Activated CD8-positive, alpha-beta memory T cell treated with anti-CD3 and anti-CD28 coated beads, Interleukin-2, amount 50 U/mL, for 24 hours (primary cell): ENCODE measurements around the gene UBXN7.
A peak's percentile ranks its signal among the peaks of the same experiment; 100 is the strongest.
"Not testable (repeated sequence)": the region's sequence is repeated elsewhere in the genome, so short reads cannot be mapped to it uniquely, and the experiment has no call there.

ENCODE experiments used
- DNase-seq: peaks from one replicate; pipeline ENCODE4 v3.0.0-alpha.2; 2020; ENCODE audit errors: extremely low read depth

UBXN7 gene

DNA sequence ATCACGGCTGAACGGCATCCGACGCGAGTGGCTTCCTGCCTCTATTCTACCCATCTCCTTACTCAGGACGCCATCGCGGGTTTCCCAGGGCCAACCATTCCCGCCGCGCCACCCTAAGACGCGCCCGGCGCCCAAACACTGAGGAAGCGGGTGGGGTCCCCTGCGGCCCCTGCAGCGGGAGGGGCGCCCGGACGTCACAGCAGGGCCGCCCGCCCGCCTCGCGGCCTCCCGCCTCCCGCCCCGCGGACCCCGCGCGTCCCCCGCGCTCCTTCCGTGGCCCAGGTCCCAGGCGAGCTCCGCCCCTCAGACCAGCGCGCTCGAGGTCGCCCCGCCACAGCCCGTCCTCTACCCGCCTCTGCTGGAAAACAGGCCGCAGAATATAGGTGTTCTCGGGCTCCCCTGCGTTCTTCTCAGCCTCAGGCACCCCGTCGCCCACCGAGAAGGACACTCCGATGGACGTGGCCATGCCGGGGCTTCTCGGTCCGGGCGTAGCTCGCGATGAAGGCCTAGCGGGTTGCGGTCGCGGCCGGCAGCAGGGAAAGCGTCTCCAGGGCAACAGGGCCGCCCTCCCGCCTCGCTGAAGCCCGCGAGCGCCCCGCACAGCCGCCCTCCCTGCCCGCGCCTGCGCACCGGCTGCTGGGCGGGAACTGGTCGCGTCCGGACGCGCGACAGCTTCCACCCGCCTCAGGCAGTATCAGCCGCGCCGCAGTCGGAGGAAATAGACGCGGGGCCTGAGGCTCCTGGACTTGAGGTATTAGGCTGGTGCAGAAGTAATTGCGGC lies 114.3 kb downstream of the UBXN7 start, which contains the start of gene DYNLT2B:
DYNLT2B (minus strand) TSS at position 554 of the 781 bp plus-strand sequence; CDS start at position 466, 88 bp downstream.
- DNase-seq, result peak; percentile 63

DNA sequence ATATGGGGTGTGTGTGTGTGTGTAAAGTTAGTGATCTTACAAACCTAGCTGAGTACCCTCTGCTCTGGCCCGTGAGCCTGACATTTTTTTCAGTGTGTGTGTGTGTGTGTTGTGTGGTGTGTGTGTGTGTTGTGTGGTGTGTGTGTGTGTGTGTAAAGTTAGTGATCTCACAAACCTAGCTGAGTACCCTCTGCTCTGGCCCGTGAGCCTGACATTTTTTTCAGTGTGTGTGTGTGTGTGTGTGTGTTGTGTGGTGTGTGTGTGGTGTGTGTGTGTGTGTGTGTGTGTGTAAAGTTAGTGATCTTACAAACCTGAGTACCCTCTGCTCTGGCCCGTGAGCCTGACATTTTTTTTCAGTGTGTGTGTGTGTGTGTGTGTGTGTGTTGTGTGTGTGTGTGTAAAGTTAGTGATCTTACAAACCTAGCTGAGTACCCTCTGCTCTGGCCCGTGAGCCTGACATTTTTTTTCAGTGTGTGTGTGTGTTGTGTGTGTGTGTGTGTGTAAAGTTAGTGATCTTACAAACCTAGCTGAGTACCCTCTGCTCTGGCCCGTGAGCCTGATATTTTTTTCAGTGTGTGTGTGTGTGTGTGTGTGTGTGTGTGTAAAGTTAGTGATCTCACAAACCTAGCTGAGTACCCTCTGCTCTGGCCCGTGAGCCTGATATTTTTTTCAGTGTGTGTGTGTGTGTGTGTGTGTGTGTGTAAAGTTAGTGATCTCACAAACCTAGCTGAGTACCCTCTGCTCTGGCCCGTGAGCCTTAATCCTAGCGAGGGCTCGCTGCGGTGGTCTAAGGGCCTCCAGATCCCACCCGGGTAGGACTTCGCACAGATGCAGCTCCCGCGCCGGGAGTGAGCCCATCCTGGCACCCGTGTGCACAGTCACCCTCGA lies 115.2 kb downstream of the UBXN7 start:
- DNase-seq, result not testable (repeated sequence)

- DNase-seq, result no peak
These were observed 116.4 kb downstream of the UBXN7 start for GRCh38 chr3:196315821-196316220.

- no peak for DNase-seq
These were observed 117.6 kb downstream of the UBXN7 start for GRCh38 chr3:196314597-196314996.

DNA sequence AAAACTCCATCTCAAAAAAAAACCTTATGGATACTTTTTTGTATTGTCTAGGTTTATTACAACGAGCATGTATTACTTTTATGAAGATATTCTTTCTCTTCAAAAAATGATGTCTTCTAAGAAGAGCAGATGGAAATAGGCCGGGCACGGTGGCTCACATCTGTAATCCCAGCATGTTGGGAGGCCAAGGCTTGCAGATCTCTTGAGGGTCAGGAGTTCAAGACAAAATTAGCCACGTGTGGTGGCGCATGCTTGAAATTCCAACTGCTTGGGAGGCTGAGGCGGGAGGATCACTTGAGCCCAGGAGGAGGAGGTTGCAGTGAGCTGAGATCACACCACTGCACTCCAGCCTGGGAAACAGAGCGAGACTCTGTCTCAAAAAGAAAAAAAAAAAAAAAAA lies 118.1 kb downstream of the UBXN7 start:
- not testable (repeated sequence) for DNase-seq

- DNase-seq, result not testable (repeated sequence)
These were observed 129.3 kb downstream of the UBXN7 start for GRCh38 chr3:196302960-196303359.

DNA sequence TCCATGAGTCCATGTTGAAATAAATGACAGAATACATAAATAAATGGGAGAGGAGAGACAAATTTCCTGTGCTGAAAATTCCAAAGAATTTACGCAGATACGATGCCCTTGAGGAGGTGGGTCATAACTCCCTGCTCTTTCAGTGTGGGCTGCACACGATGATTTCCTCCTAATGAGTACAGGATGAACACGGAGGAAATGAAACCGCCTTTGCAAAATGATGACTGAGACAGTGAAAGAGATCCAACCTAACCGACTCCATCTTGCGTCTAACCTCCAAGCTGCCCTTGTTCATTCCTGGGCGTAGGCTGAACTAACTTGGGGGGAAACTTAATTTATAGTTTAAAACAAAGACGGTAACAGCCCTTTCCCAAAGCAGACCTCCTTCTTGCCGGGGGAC lies 129.7 kb downstream of the UBXN7 start:
- not testable (repeated sequence) for DNase-seq

GRCh38 chr3:196298521-196298920 lies 133.7 kb downstream of the UBXN7 start:
- no peak for DNase-seq
